ENCODE measurements around the gene KIF21A.

GRCh38 chr12:39348941-39349626, 93.8 kb downstream of the KIF21A start:
- TF ChIP-seq CTCF (conservative IDR thresholded peaks at IDR 0.05 in 1 of 2, IDR thresholded peaks at IDR 0.05 in 1 of 2; ENCODE audit: extremely low read depth in 1 of 2, insufficient read depth in 1 of 2, low read depth in 1 of 2, low read length in 2 of 2): no peak
- TF ChIP-seq EZH2 (IDR thresholded peaks at IDR 0.05; ENCODE audit: borderline replicate concordance, low read length): no peak
